ENCODE measurements around the gene EHD4.

DNA sequence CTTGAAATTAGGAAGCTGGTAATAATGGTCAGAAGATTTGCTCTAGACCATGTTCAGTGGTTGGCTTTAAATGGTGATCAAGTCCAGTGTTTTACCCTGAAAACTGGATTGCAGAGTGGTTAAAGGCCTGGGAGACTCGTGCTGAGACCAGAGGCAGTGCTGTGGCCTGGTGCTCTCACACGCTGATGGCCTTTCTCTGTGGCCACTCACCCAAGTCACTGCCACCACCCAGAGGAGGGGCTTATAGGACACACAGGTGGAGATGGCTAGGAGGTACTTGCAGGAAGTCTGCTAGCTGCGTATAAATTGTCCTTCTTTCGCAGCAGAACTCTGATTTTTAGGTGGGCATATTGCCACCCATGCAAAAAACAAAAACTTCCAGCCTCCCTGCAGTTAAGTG lies 6.2 kb upstream of the EHD4 start:
- TF ChIP-seq, protein P1, sequence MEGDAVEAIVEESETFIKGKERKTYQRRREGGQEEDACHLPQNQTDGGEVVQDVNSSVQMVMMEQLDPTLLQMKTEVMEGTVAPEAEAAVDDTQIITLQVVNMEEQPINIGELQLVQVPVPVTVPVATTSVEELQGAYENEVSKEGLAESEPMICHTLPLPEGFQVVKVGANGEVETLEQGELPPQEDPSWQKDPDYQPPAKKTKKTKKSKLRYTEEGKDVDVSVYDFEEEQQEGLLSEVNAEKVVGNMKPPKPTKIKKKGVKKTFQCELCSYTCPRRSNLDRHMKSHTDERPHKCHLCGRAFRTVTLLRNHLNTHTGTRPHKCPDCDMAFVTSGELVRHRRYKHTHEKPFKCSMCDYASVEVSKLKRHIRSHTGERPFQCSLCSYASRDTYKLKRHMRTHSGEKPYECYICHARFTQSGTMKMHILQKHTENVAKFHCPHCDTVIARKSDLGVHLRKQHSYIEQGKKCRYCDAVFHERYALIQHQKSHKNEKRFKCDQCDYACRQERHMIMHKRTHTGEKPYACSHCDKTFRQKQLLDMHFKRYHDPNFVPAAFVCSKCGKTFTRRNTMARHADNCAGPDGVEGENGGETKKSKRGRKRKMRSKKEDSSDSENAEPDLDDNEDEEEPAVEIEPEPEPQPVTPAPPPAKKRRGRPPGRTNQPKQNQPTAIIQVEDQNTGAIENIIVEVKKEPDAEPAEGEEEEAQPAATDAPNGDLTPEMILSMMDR (IDR thresholded peaks at IDR 0.05; ENCODE audit: low read length), result no peak
- TF ChIP-seq EZH2 (optimal IDR thresholded peaks at IDR 0.05; ENCODE audit: low read depth, low read length), result no peak

Measured in MM.1S (cell line).